GM21786 (cell line): ENCODE results near the gene BACE1-AS.
"Not testable (repeated sequence)": the region's sequence is repeated elsewhere in the genome, so short reads cannot be mapped to it uniquely, and the experiment has no call there.

Experiments used
- ATAC-seq: cut with Tn5 transposase; IDR thresholded peaks from one replicate; pipeline ENCODE4 v1.9.1; 2021; ENCODE audit not compliant: unreplicated experiment

BACE1-AS gene

DNA sequence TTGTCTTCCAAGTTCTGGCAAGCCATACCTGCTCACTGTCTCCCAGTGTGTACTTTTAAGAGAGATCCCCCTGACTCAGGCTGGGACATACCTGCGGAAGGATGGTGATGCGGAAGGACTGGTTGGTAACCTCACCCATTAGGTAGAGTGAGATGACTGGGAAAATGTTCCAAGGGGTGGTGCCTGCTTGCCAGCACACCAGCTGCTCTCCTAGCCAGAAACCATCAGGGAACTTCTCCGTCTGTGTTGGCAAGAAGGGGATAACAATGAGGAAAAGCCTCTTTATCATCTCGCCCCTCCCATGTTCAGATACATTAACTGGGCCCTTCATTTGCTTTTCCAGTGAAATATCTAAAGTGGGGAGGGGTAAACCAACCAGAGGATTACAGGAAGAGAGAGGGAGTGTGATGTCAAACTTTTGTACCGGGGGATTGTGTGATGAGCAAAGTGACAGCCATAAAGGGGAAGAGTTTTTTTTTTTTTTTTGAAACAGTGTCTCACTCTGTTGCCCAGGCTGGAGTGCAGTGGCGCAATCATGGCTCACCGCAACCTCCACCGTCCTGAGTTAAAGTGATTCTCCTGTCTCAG is at the start of gene BACE1-AS:
TSS of gene BACE1-AS (plus strand) at position 538 of the 588 bp plus-strand sequence.
- ATAC-seq: no peak

DNA sequence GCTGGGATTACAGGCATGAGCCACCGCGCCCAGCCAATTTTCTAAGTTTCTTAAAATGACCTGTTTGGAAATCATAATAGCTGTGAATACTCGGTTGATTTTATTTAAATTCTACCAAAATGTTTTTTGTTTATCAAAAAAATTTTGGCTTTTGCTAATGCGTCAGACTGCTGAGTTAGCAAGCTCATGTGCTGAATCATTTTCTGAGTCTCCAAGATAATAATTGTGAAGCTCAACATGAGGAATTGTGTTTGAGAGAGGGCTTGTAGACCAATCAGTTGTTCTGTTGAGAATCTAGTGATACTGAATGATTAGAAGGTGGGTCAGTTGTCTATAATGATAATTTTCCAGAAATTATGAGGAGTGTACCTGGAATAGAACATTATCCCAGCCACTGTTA is 42.8 kb upstream of the BACE1-AS start:
- no peak for ATAC-seq

DNA sequence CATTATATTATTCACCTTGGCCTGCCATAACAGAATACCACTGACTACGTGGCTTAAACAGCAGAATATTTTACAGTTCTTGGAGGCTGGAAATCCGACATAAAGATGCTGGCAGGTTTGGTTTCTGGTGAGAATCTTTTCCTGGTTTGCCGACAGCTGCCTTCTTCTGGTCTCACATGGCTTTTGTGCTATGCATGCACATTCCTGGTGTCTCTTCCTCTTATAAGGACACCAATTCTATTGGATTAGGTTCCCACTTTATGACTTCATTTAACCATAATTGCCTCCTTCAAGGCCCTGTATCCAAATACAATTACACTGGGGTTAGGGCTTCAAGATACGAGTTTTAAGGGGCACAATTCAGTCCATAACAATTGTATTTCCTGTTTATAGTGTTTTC is 41.6 kb upstream of the BACE1-AS start:
- ATAC-seq: no peak

DNA sequence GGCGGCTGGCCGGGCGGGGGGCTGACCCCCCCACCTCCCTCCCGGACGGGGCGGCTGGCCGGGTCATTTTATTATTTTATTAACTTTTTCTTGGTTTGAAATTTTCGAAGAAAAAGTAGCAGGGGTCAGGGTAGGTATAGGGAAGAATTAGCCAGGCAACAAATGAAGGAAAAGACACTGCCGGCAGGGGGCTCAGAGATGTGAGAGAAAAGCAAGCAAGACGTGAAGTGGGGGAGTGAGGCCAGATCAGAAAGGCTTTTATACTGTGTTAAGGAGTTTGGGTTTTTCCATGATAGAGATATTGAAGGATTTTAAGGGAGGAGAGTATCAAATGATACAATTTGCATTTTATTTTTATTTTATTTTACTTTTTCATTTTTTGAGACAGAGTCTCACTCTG is 39.6 kb upstream of the BACE1-AS start:
- no peak for ATAC-seq

DNA sequence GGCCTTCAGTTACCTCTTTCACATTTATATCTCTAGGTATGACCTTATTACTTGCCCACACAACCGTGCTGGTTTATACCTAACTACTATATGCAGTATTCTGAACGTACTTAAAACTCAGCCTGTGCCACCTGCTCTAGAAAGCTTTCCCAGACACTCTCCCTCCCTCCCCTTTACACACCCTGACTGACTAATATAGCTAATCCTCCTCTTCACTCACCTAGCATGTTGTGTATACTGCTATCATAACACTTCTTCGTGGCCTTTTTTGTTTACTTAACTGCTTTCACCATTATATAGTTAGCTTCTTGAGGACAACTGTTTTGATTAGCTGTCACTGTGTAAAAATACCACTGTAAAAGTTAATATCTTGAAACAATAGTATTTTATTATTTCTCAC is 35.2 kb upstream of the BACE1-AS start:
- no peak for ATAC-seq

DNA sequence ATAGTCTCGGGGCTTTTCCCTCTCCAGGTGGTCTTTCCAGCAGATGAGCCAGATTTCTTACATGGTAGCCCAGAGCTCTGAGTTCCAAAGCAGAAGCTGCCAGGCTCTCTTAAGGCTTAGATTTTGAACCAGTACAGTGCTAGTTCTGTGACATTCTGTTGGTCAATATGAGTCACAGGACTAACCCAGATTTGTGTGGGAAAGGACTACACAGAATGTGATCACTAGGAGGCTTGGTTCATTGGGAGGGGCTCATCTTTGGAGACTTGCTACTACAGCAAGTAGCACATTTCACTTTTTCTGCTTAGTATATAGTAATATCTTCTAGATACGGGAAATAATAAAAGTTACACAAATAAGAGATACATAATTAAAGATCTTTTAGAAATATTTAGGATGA is 34.6 kb upstream of the BACE1-AS start:
- no peak for ATAC-seq

DNA sequence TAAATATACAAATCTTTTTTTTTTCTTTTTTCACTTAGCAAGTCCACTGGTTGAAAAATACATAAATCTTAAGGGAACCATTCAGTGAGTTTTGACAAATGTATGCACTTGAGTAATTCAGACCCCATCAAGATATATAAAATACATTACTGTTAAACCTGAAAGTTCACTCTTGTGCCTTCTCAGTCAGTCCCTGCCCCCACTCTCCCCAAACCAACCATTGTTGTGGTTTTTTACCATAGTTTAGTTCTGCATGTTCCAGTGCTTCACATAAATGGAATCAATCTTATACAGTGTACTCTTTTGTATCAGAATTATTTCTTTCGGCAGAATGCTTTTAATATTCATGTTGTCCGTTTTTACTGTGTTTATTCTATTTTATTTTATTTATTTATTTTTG is 32.6 kb upstream of the BACE1-AS start:
- ATAC-seq: no peak

DNA sequence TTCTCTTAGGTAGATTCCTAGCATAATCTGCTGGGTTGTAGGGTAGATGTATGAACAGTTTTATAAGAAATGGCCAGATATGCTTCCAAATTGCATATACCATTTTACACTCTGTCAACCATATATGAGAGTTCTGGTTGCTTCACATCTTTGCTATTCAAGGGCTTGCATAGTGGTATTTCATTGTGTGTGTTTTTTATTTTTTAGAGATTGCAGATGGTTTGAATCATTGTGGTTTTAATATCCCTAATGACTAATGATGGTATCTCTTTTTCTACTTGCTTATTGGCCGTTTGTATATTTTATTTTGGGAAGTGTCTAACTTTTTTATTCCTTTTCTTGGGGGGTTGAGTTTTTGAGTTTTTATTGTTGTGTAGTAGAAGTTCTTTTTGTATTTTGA is 31.7 kb upstream of the BACE1-AS start:
- ATAC-seq: no peak

DNA sequence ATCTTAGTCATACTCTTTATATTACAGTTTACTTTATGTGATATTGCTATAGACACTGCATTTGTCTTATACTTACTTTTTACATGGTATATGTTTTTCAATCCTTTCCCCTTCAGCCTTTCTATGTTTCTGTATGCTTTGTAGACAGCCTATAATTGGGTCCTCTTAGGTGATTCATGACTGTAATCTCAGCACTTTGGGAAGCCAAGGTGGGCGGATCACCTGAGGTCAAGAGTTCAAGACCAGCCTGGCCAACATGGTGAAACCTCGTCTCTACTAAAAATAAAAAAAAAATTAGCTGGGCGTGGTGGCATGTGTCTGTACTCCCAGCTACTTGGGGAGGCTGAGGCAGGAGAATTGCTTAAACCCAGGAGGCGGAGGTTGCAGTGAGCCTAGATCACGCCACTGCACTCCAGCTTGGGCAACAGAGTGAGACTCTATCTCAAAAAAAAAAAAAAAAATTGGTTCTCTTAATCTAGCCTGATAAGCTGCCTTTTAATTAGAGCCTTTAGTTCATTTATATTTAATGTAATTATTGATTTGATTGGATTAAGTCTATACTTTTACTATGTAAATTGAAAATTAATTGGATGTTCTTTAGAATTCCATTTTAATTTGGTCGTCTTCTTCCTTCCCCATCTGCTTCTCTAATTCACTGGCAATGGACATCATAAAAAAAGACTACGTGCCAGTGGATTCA is 26.4 kb upstream of the BACE1-AS start:
- ATAC-seq: not testable (repeated sequence)

DNA sequence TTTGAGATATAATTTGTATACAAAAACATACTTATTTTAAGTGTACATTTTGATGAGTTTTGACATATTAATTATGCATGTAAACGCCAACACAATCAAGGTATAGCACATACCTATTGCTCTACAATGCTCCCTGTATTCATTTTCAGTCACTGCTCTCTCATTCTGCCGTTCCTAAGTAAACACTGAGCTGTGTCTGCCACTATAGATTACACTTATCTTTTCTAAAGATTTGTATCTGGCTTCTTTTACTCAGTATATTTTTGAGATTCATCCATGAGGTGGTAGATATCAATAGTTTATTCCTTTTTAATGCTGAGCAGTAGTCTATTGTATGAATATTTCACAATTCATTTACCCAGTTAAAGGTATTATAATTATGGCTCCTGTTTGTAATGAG is 25.4 kb upstream of the BACE1-AS start:
- ATAC-seq: no peak

DNA sequence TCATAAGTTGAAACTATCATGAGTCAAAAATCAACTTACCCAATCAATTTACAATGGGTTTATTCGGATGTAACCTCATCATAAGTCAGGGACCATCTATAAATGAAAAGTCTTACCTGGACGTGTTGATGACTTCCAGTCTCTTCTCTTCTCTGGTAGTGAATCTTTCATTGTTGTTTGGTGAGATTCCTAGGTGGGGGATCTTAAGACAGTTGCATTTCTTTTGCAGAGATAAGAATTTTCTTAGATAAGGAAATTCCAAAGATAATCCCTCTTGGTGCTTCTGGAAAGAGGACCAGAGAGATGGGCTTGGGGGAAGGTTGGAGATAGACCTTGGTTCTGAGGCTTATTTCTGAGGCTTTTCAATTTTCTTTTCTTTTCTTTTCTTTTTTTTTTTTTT is 21.3 kb upstream of the BACE1-AS start:
- no peak for ATAC-seq

DNA sequence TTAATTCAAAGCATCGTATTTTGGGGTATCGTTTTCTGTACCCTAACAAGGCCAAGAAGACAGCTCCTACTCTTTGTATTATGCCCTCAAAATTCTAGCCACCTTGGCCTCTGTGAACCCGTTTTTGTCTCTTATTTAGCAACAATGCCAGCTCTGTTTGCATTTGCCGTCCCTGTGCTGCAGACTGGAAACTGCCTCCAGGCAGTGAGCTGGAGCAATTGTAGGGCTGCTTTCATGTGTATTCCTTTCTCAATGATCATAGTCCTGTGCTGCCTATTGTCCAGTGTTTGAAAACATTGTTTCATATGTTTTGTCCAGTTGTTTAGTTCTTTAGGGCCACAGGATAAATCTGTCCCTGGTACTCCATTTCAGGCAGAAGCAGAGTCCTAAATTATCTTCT is 19.9 kb upstream of the BACE1-AS start:
- ATAC-seq: no peak

DNA sequence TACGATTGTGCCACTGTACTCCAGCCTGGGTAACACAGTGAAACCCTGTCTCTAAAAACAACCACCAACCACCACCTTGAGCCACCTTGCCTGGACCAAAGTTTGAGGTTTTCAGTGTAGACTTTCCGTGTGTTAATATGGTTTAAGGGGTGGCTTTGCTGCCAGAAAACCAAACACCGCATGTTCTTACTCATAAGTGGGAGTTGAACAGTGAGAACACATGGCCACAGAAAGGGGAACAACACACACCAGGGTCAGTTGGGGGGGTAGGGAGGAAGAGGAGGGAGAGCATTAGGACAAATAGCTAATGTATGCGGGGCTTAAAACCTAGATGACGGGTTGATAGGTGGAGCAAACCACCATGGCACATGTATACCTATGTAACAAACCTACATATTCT is 19.0 kb upstream of the BACE1-AS start:
- ATAC-seq: not testable (repeated sequence)

DNA sequence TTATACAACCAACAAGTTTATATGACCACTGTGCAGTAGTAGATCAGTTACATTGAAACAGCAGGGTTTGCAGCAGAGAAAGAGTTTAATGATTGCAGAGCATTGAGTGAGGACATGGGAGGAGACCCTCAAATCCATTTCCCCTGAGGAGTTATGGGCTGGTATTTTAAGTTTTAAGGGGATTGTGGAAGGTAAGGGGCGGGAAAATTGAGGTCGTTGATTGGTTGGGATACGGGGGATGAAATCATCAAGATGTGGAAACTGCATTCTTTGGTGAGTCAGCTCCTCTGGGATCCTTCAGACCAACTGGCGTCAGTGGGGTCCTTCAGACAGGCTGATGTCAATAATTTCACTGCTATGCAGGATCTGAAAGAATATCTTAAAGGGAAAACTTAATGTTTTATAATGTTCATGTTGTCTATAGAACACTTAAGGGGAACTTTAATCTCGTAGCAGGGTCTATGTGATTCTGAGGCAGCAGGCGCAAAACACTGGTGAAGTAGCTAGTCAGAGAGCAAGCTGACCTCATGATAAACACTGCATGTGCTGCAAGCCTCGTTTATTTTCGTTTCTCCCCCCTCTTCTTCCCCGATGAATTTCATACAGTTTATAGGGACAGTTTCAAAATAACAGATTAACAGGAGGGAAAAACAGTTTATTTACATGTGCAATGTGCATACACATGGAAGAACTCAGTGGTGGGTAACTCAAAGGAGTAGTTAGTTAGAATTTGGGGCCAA is 17.4 kb upstream of the BACE1-AS start:
- ATAC-seq: no peak

DNA sequence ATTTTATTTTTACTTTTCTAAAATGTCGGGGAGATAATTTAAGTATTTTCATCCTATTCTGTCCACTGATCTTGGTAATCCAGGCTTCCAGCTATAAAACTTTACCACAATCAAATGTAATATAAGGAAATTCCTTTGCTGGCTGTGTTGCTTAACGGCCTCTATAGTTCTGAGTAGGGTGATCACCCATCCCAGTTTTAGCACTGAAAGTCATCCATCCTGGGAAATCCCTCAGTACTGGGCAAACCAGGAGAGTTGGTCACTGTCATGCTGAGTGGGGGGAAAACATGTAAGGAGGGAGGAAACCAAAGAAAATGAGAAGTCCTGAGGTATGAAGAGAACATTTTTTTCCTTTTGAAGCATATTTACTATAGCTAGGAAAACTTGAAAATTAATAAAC is 12.8 kb upstream of the BACE1-AS start:
- no peak for ATAC-seq

DNA sequence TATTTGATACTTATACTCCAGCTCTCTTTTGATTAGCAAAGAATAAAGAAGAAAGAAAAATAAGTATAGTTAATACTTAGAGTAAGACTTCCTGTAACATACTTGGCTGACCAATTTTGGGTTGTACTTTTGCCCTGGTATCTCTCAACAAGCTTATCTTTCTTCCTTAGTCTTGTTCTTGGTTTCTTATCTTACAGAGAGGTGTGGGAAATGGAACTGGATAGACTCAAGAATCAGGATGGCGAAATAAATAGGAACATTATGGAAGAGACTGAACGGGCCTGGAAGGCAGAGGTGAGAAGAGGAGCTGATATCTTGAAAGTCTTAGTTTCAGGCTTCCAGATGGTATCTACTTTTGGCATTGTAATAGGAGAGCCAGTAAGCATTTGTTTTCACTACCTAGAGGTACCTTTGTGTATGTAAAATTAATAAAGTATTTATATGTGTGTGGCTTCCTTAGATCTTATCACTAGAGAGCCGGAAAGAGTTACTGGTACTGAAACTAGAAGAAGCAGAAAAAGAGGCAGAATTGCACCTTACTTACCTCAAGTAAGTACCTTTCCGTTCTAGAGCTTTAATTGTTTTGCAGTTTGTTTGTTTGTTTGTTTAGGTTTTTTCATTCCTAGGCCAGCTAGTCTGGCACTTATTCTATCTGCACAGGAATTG is 11.3 kb upstream of the BACE1-AS start:
- no peak for ATAC-seq

DNA sequence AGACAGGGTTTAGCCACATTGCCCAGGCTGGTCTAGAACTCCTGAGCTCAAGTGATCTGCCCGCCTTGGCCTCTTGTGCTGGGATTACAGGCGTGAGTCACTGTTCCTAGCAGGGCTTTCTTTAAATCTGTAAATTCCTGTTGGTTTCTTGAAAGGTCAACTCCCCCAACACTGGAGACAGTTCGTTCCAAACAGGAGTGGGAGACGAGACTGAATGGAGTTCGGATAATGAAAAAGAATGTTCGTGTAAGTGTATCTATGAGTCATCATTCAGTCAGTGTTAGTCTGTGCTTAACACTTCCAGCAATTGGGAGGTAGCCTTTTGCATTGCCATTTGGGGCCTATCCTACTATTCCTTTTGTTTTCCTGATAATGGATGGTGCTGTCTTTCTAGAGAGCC is 10.0 kb upstream of the BACE1-AS start:
- no peak for ATAC-seq

DNA sequence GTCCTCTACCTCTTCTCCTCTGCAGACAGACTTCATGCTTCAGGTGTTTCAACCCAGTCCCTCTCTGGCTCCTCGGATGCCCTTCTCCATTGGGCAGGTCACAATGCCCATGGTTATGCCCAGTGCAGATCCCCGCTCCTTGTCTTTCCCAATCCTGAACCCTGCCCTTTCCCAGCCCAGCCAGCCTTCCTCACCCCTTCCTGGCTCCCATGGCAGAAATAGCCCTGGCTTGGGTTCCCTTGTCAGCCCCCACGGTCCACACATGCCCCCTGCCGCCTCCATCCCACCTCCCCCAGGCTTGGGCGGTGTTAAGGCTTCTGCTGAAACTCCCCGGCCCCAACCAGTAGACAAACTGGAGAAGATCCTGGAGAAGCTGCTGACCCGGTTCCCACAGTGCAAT is 9.3 kb upstream of the BACE1-AS start:
- no peak for ATAC-seq

DNA sequence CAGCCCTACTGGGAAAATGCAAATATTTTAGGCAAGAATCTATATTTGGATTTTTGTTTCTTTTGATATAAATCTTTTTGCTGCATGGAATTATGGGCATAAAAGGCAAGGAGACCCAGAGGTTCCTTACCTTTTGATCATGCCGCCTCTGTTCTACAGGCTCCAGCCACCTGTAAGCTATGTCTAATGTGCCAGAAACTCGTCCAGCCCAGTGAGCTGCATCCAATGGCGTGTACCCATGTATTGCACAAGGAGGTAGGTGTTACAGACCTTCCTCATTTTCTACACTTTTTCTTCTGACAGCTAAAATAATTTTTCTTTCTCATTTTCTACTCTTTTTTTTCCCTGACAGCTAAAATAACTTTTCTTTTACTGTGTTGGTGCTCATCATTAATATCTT is 8.2 kb upstream of the BACE1-AS start:
- ATAC-seq: no peak

DNA sequence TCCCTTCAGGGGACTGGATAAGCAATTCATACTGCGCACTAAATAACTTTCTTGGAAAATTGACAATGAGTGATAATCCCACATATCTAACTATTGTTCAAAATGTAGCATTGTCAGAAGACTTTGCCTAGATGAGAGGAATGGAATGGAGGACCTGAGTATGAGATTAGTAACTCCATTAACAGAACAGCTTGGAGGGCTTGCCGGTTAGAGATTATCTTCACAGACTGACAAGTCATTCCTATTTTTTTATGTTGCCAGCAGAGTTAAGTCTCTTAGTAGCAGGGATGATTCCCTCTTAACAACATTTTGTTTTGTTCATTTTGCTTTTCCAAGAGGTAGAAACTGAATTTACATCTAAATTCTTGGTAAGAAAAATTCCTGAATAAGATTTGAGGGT is 7.1 kb upstream of the BACE1-AS start:
- no peak for ATAC-seq

DNA sequence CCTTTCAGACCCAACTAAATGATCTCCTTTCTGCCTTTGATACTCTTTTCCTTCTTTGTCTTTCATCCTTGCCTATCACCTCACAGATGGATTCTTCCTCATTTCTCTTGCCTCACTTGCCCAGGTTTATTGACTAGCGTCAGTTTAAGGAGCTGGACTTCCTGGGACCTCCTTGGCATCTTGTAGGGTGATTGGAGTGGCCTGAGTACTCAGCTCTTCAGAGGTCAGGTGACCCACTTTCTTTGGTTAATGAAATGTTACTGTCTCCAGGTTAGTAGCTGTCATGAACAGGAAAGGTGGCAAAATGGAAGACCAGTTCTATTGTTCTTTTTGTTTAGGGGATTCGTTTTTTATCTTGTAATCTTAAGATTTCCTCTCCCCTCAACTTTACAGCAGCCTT is 4.6 kb upstream of the BACE1-AS start:
- ATAC-seq: no peak

DNA sequence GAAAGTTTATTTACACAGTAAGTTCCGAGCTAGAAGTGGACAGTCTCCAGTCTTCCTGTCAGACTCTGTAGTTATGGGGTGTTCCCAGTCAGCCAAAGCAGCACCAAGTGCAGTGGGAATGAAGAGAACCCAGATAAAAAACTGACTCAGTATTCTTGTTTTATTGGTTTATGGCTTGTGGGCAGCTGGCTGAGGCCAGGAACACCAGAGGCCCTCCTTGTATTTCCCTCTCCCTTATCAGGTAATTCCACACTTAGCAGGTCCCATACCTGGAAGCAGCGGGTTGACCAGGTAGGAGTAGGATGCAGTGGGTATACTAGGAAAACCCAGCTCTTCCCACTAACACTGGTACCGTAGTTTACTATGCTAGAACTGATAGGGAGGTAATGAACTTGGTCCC is 3.5 kb upstream of the BACE1-AS start:
- no peak for ATAC-seq
